Measurements from ENCODE around the gene MS4A8. TPM values are rescaled to one million over a fixed set of nuclear protein-coding genes. Genes with fewer than 3 reads are reported as not detected.
"Not testable (repeated sequence)": the region's sequence is repeated elsewhere in the genome, so short reads cannot be mapped to it uniquely, and the experiment has no call there.

Gene MS4A8
- total and polyA plus RNA-seq, 10 of the 15 experiments (the other 5 are each of a cell fraction or from before 2014, with no cell fraction given), result 0.04 TPM; not detected in 9

- in situ Hi-C loops (cut with MboI), result no loop called here
- H3K4me2 ChIP-seq (ENCODE audit: control insufficient read depth, insufficient read depth), result no peak overlapping the region
Observed at GRCh38 chr11:60672255-60672654, 27.2 kb upstream of the MS4A8 start.

DNA sequence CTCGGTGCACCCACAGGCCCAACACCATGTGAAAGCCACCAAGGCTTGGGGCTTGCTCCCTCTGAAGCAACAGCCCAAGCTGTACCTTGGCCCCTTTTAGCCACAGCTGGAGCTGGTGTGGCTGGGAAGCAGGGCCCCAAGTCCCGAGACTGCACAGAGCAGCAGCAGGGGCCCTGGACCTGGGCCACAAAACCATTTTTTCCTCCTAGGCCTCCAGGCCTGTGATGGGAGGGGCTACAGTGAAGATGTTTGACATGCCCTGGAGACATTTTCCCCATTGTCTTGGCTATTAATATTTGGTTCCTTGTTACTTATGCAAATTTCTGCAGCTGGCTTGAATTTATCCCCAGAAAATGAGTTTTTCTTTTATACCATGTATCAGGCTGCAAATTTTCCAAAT lies 21.2 kb upstream of the MS4A8 start:
- WGBS (ENCODE audit: insufficient coverage, insufficient replicate concordance, low lambda C conversion rate, missing lambda C conversion rate), result 35% methylated on average over 2 of the region's 2 CpGs
- intact Hi-C loops (cut with micrococcal nuclease; ENCODE audit: unreplicated experiment); BruUV-seq (replicated peaks); H4K20me1 ChIP-seq (ENCODE audit: control insufficient read depth, insufficient read depth); SMC1A ChIA-PET (ENCODE audit: uncharacterized antibody, unreplicated experiment); H3K79me2 ChIP-seq (ENCODE audit: control insufficient read depth, insufficient read depth, low read length); ATAC-seq; DNase-seq (ENCODE audit: low read depth, low spot score); H3K27me3 ChIP-seq (replicated peaks in 1 of 2; ENCODE audit: control insufficient read depth in 2 of 2, insufficient read depth in 2 of 2, low read length in 1 of 2); H2AFZ ChIP-seq (ENCODE audit: control insufficient read depth, low read depth, low read length); RAD21 ChIA-PET (ENCODE audit: unreplicated experiment); POLR2A ChIA-PET; H3K36me3 ChIP-seq (ENCODE audit: control insufficient read depth in 2 of 2, insufficient read depth in 2 of 2, low read length in 1 of 2); H3K4me1 ChIP-seq (ENCODE audit: control insufficient read depth, insufficient read depth, low read length); FAIRE-seq; in situ Hi-C loops (cut with MboI); H3K4me2 ChIP-seq (ENCODE audit: control insufficient read depth, insufficient read depth); H3K27ac ChIP-seq (ENCODE audit: control insufficient read depth, insufficient read depth); CTCF ChIA-PET; H3K4me3 ChIP-seq; H3K9ac ChIP-seq (ENCODE audit: control insufficient read depth, insufficient read depth, low read length): not testable (repeated sequence)
- H3K9me3 ChIP-seq (replicated peaks; ENCODE audit: control insufficient read depth, insufficient read depth, low read length), result peaks cover 17% of the 10 kb centered on the region; the same call in 2 of the 3 replicates

More at GRCh38 chr11:60672255-60672654, 27.2 kb upstream of the MS4A8 start:
- DNase-seq (ENCODE audit: low read depth, low spot score), result no peak
- Histone ChIP-seq H3K27ac (ENCODE audit: control insufficient read depth, insufficient read depth) (no peak overlapping the region), H3K4me1 (ENCODE audit: control insufficient read depth, insufficient read depth, low read length) (no peaks in the 10 kb centered on the region), H3K36me3 (ENCODE audit: control insufficient read depth in 2 of 2, insufficient read depth in 2 of 2, low read length in 1 of 2) (no peaks in the 10 kb centered on the region), H4K20me1 (ENCODE audit: control insufficient read depth, insufficient read depth) (no peaks in the 10 kb centered on the region), H3K79me2 (ENCODE audit: control insufficient read depth, insufficient read depth, low read length) (no peaks in the 10 kb centered on the region), H3K9me3 (replicated peaks; ENCODE audit: control insufficient read depth, insufficient read depth, low read length) (peaks cover 5% of the 10 kb centered on the region; the same call in 2 of the 3 replicates), H2AFZ (ENCODE audit: control insufficient read depth, low read depth, low read length) (no peak overlapping the region), H3K4me3 (no peak overlapping the region), H3K9ac (ENCODE audit: control insufficient read depth, insufficient read depth, low read length) (no peak overlapping the region), H3K27me3 (replicated peaks in 1 of 2; ENCODE audit: control insufficient read depth in 2 of 2, insufficient read depth in 2 of 2, low read length in 1 of 2) (no peaks in the 10 kb centered on the region)
- WGBS (ENCODE audit: insufficient coverage, insufficient replicate concordance, low lambda C conversion rate, missing lambda C conversion rate), result 60% methylated on average over 3 of the region's 3 CpGs
- intact Hi-C loops (cut with micrococcal nuclease; ENCODE audit: unreplicated experiment), result no loop called here
- ChIA-PET POLR2A (no interaction called here), CTCF (no interaction called here), RAD21 (ENCODE audit: unreplicated experiment) (no interaction called here), SMC1A (ENCODE audit: uncharacterized antibody, unreplicated experiment) (no interaction called here)
- no peak for FAIRE-seq
- no TSS peak for BruUV-seq (replicated peaks)
- TF ChIP-seq SUZ12 (IDR thresholded peaks at IDR 0.05; ENCODE audit: unreplicated experiment), result no peak
- TF ChIP-seq E4F1 (IDR thresholded peaks at IDR 0.05; ENCODE audit: borderline replicate concordance, partially characterized antibody), result no peak
- no peak for TF ChIP-seq PKNOX1 (IDR thresholded peaks at IDR 0.05)
- TF ChIP-seq CHD4 (IDR thresholded peaks at IDR 0.05), result no peak
- no peak for ATAC-seq

Data from GM12878 (cell line).